K562 (cell line): ENCODE data around the gene KLHL18. TPM values are rescaled to one million over a fixed set of nuclear protein-coding genes. Genes with fewer than 3 reads are reported as not detected.
A peak's percentile ranks its signal among the peaks of the same experiment; 100 is the strongest.

ENCODE experiments used
- BRCA1 ChIP-seq, 2 experiments: fragments of 450-650 bp in 1 of 2; sonication (generic) in 1 of 2; formaldehyde crosslinking in 1 of 2; IDR thresholded peaks; 2 replicates each; pipeline versions ENCODE4 v1.5.0 to v1.6.1; 2017 to 2020; ENCODE audit warnings: mild to moderate bottlenecking in 1 of 2, missing genetic modification reagents in 1 of 2
- CTCF ChIP-seq, 3 experiments: IDR thresholded peaks in 2 of 3; conservative IDR thresholded peaks in 1 of 3; 2 replicates each; pipeline ENCODE4 v1.5.1; 2011 to 2012; ENCODE audit warnings: low read length in 3 of 3, mild to moderate bottlenecking in 3 of 3, control low read depth in 2 of 3, improper control_type of control experiment in 1 of 3, inconsistent platforms in 1 of 3, low read depth in 1 of 3, mixed read lengths in 1 of 3, moderate library complexity in 1 of 3; ENCODE audit not compliant: insufficient read depth in 2 of 3
- FOXA3 ChIP-seq, 2 experiments: fragments of 450-650 bp in 1 of 2; sonication (generic) in 1 of 2; formaldehyde crosslinking; IDR thresholded peaks in 1 of 2; conservative IDR thresholded peaks in 1 of 2; 2 replicates each; pipeline versions ENCODE4 v1.4.0 to v1.8.0; 2020 to 2022; ENCODE audit warnings: mild to moderate bottlenecking in 2 of 2, missing genetic modification reagents in 1 of 2
- FOXJ2 ChIP-seq: fragments of 200-800 bp; sonication (Bioruptor generic); IDR thresholded peaks from 2 replicates; pipeline ENCODE4 v1.6.1; 2016; ENCODE audit warnings: missing genetic modification characterization, missing compliant biosample characterization
- FOXP4 ChIP-seq: sonication (generic); formaldehyde crosslinking; IDR thresholded peaks from 2 replicates; pipeline ENCODE4 v1.8.0; 2022; ENCODE audit warnings: mild to moderate bottlenecking, missing genetic modification reagents, borderline replicate concordance
- HMGXB4 ChIP-seq: sonication (generic); formaldehyde crosslinking; IDR thresholded peaks from 2 replicates; pipeline ENCODE4 v1.8.1; 2023; ENCODE audit warnings: mild to moderate bottlenecking, missing genetic modification reagents
- NFRKB ChIP-seq: fragments of 450-650 bp; IDR thresholded peaks from 2 replicates; pipeline ENCODE4 v1.6.1; 2016; ENCODE audit warnings: low read depth
- PREB ChIP-seq: sonication (generic); formaldehyde crosslinking; IDR thresholded peaks from 2 replicates; pipeline ENCODE4 v1.8.1; 2023; ENCODE audit warnings: mild to moderate bottlenecking, missing genetic modification reagents
- RAD21 ChIP-seq, 2 experiments: fragments of 250-450 bp in 1 of 2; fragments of 450-650 bp in 1 of 2; sonication (Bioruptor Pico) in 1 of 2; formaldehyde crosslinking in 1 of 2; IDR thresholded peaks in 1 of 2; conservative IDR thresholded peaks in 1 of 2; 2 replicates each; pipeline versions ENCODE4 v1.4.0 to v1.8.0; 2020 to 2022; ENCODE audit warnings: mild to moderate bottlenecking in 2 of 2, moderate library complexity in 1 of 2
- RB1 ChIP-seq: fragments of 450-650 bp; IDR thresholded peaks from 2 replicates; pipeline ENCODE4 v1.6.1; 2017; ENCODE audit warnings: low read depth, mild to moderate bottlenecking
- RCOR1 ChIP-seq, 2 experiments: IDR thresholded peaks; 2 replicates each; pipeline ENCODE4 v1.6.1; 2012; ENCODE audit warnings: low read depth in 2 of 2, low read length in 2 of 2, borderline replicate concordance in 1 of 2, improper control_type of control experiment in 1 of 2
- SMC3 ChIP-seq: conservative IDR thresholded peaks from 2 replicates; pipeline ENCODE4 v1.6.1; 2011; ENCODE audit warnings: low read depth, low read length, improper control_type of control experiment; ENCODE audit not compliant: insufficient read depth
- XRCC5 ChIP-seq: fragments of 200-400 bp; formaldehyde crosslinking; IDR thresholded peaks from 2 replicates; pipeline ENCODE4 v1.6.1; 2017; ENCODE audit warnings: low read depth, mild to moderate bottlenecking, low read length
- YY1 ChIP-seq, 3 experiments: IDR thresholded peaks; 2 replicates each; pipeline ENCODE4 v1.6.1; 2011; ENCODE audit warnings: low read length in 2 of 3, mild to moderate bottlenecking in 2 of 3, moderate library complexity in 2 of 3, borderline replicate concordance in 1 of 3, control low read depth in 1 of 3, low read depth in 1 of 3; ENCODE audit not compliant: insufficient read depth in 3 of 3, insufficient replicate concordance in 2 of 3, control insufficient read depth in 1 of 3, insufficient read length in 1 of 3; ENCODE audit errors: extremely low read depth in 1 of 3
- ZBTB43 ChIP-seq: sonication (generic); formaldehyde crosslinking; IDR thresholded peaks from 2 replicates; pipeline ENCODE4 v1.8.0; 2023; ENCODE audit warnings: mild to moderate bottlenecking, missing genetic modification reagents
- ZNF766 ChIP-seq: fragments of 200-800 bp; sonication (Bioruptor generic); conservative IDR thresholded peaks from 2 replicates; pipeline ENCODE4 v1.6.1; 2016; ENCODE audit warnings: missing genetic modification characterization, missing compliant biosample characterization
- polyA plus RNA-seq, 8 experiments: library from polyadenylated mRNA; depleted of rRNA in 4 of 8; stranded (reverse) in 5 of 8; unstranded in 3 of 8; fragments of >200 nt; fragmentation: Nextera tagmentation in 2 of 8; fragmentation: Illumina TruSeq in 1 of 8; extraction: Ambion mirVana in 2 of 8; extraction: Trizol in 1 of 8; gene quantifications; 2 replicates each; pipeline versions ENCODE4 v1.2.1 to v1.2.3, GENCODE V29; 2011 to 2014; ENCODE audit warnings: inconsistent platforms in 1 of 8, missing spikeins in 1 of 8
- total RNA-seq, 7 experiments: library from RNA; depleted of rRNA in 6 of 7; stranded (reverse); fragments of >200 nt in 6 of 7; fragmentation: Illumina TruSeq in 2 of 7; extraction: Trizol in 2 of 7; gene quantifications; 2 replicates each; pipeline versions ENCODE4 v1.2.1 to v1.2.3, GENCODE V29; 2011 to 2021; ENCODE audit warnings: low replicate concordance in 1 of 7

KLHL18 gene
- total and polyA plus RNA-seq, 9 of the 15 experiments (the other 6 are each of a cell fraction or from before 2014, with no cell fraction given), result 26.7 to 97.5 (median 48.7) TPM

GRCh38 chr3:47324278-47324865, 41.6 kb downstream of the KLHL18 start (continued):
- TF ChIP-seq YY1 (IDR thresholded peaks at IDR 0.05; ENCODE audit: borderline replicate concordance in 1 of 3, control insufficient read depth in 1 of 3, extremely low read depth in 1 of 3, insufficient read depth in 3 of 3, insufficient read length in 1 of 3, insufficient replicate concordance in 2 of 3, low read depth in 1 of 3, low read length in 2 of 3), result no peak
- peak; percentile 69 for TF ChIP-seq SMC3
- peak; percentile 50; the same call in 1 of the 2 replicates for TF ChIP-seq FOXJ2 (tag)
- TF ChIP-seq XRCC5, result 0 out of 2 replicates have a peak, but pooled peaks have one; percentile 39
- TF ChIP-seq FOXA3 (CRISPR knock-in tag; conservative IDR thresholded peaks at IDR 0.05 in 1 of 2, IDR thresholded peaks at IDR 0.05 in 1 of 2), result peak; percentile 46 to 56; a peak in 1 of 4 replicates
- no peak for TF ChIP-seq NFRKB
- TF ChIP-seq RCOR1 (IDR thresholded peaks at IDR 0.05; ENCODE audit: borderline replicate concordance in 1 of 2, low read depth in 2 of 2, low read length in 2 of 2), result peak in 1 of 2 experiments; percentile 29; a peak in 1 of 4 replicates
- TF ChIP-seq ZNF766 (CRISPR knock-in tag), result peak; percentile 50; the same call in 1 of the 2 replicates
- TF ChIP-seq CTCF (IDR thresholded peaks at IDR 0.05 in 2 of 3, conservative IDR thresholded peaks at IDR 0.05 in 1 of 3; ENCODE audit: insufficient read depth in 2 of 3, low read depth in 1 of 3, low read length in 3 of 3), result peak; percentile 80 to 95 (median 81)
- no peak for TF ChIP-seq ZBTB43
- TF ChIP-seq PREB, result no peak
- peak; percentile 11; the same call in 1 of the 2 replicates for TF ChIP-seq RB1
- TF ChIP-seq RAD21 (CRISPR knock-in tag; conservative IDR thresholded peaks at IDR 0.05 in 1 of 2, IDR thresholded peaks at IDR 0.05 in 1 of 2), result peak; percentile 91 to 94
- 0 out of 2 replicates have a peak, but pooled peaks have one; percentile 33 for TF ChIP-seq HMGXB4 (CRISPR knock-in tag)
- no peak for TF ChIP-seq BRCA1 (IDR thresholded peaks at IDR 0.05)
- TF ChIP-seq BRCA1 (CRISPR knock-in tag; IDR thresholded peaks at IDR 0.05), result no peak
- no peak for TF ChIP-seq FOXP4
